Measurements from ENCODE around the gene ITGB5. TPM values are rescaled to one million over a fixed set of nuclear protein-coding genes. Genes with fewer than 3 reads are reported as not detected.

Gene ITGB5
- total and polyA plus RNA-seq, 2 donors (not counting 3 experiments of a cell fraction or from before 2014, with no cell fraction given), result 144 to 170 TPM

GRCh38 chr3:124847863-124848262 lies 39.3 kb downstream of the ITGB5 start:
- intact Hi-C loops (cut with micrococcal nuclease), result no loop called here
- H3K27ac ChIP-seq (ENCODE audit: insufficient read depth, low read depth, low read length), result no peak overlapping the region
- H3K9ac ChIP-seq (replicated peaks; ENCODE audit: extremely low read depth, insufficient read depth, low read length), result no peak overlapping the region
- no peaks in the 10 kb centered on the region for H4K20me1 ChIP-seq (replicated peaks; ENCODE audit: control insufficient read depth, extremely low read depth, insufficient read depth, low read length)
- no peaks in the 10 kb centered on the region for H3K79me2 ChIP-seq (ENCODE audit: control insufficient read depth, insufficient read depth, low read length)
- CTCF ChIA-PET, result no interaction called here
- no peaks in the 10 kb centered on the region for H3K36me3 ChIP-seq (ENCODE audit: control insufficient read depth in 2 of 2, extremely low read depth in 1 of 2, insufficient read depth in 2 of 2, low read length in 2 of 2)
- H3K4me1 ChIP-seq (ENCODE audit: control insufficient read depth, extremely low read depth, insufficient read depth, low read length), result peaks cover 9% of the 10 kb centered on the region
- DNase-seq (ENCODE audit: low read depth, low spot score), result no peak
- no peak overlapping the region for H2AFZ ChIP-seq (ENCODE audit: low read depth, low read length)
- no peaks in the 10 kb centered on the region for H3K9me3 ChIP-seq (replicated peaks; ENCODE audit: control insufficient read depth, insufficient read depth, low read length)
- BruUV-seq (replicated peaks), result no TSS peak
- H3K4me2 ChIP-seq (ENCODE audit: insufficient read depth, low read length), result no peak overlapping the region
- no peak overlapping the region for H3K4me3 ChIP-seq (replicated peaks in 1 of 3; ENCODE audit: insufficient read depth in 1 of 3, low read depth in 1 of 3, low read length in 3 of 3)
- no peak for FAIRE-seq
- no peaks in the 10 kb centered on the region for H3K27me3 ChIP-seq (ENCODE audit: control insufficient read depth in 2 of 2, insufficient read depth in 2 of 2, low read length in 2 of 2)
- dilution Hi-C loops (cut with MboI; ENCODE audit: extremely low pct_ligation_motif_present, low sequenced_read_pairs), result no loop called here
- H3K9me1 ChIP-seq (replicated peaks; ENCODE audit: control insufficient read depth, extremely low read depth, insufficient read depth, low read length), result no peaks in the 10 kb centered on the region
- TF ChIP-seq EZH2 (IDR thresholded peaks at IDR 0.05; ENCODE audit: borderline replicate concordance, low read depth, low read length, severe bottlenecking) (no peak), FOS (IDR thresholded peaks at IDR 0.05; ENCODE audit: borderline replicate concordance, insufficient read depth, low read length) (no peak), GATA2 (IDR thresholded peaks at IDR 0.05; ENCODE audit: insufficient read depth, insufficient read length, low read depth, low read length) (no peak), MYC (IDR thresholded peaks at IDR 0.05; ENCODE audit: low read depth, low read length) (no peak), JUN (IDR thresholded peaks at IDR 0.05; ENCODE audit: borderline replicate concordance, insufficient read depth, insufficient read length, low read depth) (no peak), MAX (IDR thresholded peaks at IDR 0.05; ENCODE audit: insufficient read depth, insufficient read length) (no peak), POLR2AphosphoS5 (IDR thresholded peaks at IDR 0.05; ENCODE audit: insufficient read depth, low read depth, low read length) (no peak), POLR2A (IDR thresholded peaks at IDR 0.05; ENCODE audit: low read depth, low read length) (no peak), CTCF (IDR thresholded peaks at IDR 0.05; ENCODE audit: extremely low read depth in 1 of 2, insufficient read depth in 1 of 2, low read depth in 1 of 2, low read length in 2 of 2) (no peak)
- POLR2A ChIA-PET, result no interaction called here

Data from endothelial cell of umbilical vein (primary cell).